OCI-LY1 (cell line): ENCODE results near the gene DLG1.

Experiments
- H2AFZ ChIP-seq: fragments of 200-600 bp; sonication (generic), shearing (Covaris generic); 2 replicates; pipeline ENCODE4 v1.6.0; 2014; ENCODE audit warnings: antibody characterized with exemption, mild to moderate bottlenecking, low read length
- H3F3A ChIP-seq: fragments of 200-600 bp; sonication (generic), shearing (Covaris generic); 2 replicates; pipeline ENCODE4 v1.6.0; 2014; ENCODE audit warnings: mild to moderate bottlenecking, antibody characterized with exemption, low read length, moderate library complexity; ENCODE audit not compliant: insufficient read depth
- H3K27ac ChIP-seq: fragments of 200-600 bp; sonication (generic); 2 replicates; pipeline ENCODE4 v1.5.1; 2014; ENCODE audit warnings: low read length, mixed run types, mild to moderate bottlenecking, low read depth; ENCODE audit not compliant: poor library complexity, severe bottlenecking
- H3K27me3 ChIP-seq: fragments of 200-600 bp; sonication (generic); 2 replicates; pipeline ENCODE4 v1.6.0; 2014; ENCODE audit warnings: antibody characterized with exemption, mild to moderate bottlenecking, low read length, moderate library complexity; ENCODE audit not compliant: insufficient read depth
- H3K36me3 ChIP-seq: fragments of 200-600 bp; sonication (generic); 2 replicates; pipeline ENCODE4 v1.6.1; 2014; ENCODE audit warnings: mild to moderate bottlenecking, antibody characterized with exemption, low read length, moderate library complexity, mixed read lengths; ENCODE audit not compliant: insufficient read depth
- H3K4me1 ChIP-seq: fragments of 200-600 bp; sonication (generic); 2 replicates; pipeline ENCODE4 v1.5.1; 2014; ENCODE audit warnings: mild to moderate bottlenecking, low read length, moderate library complexity; ENCODE audit not compliant: insufficient read depth, severe bottlenecking
- H3K4me2 ChIP-seq: fragments of 200-600 bp; sonication (generic), shearing (Covaris generic); 2 replicates; pipeline ENCODE4 v1.6.1; 2014; ENCODE audit warnings: low read length
- H3K4me3 ChIP-seq: fragments of 200-600 bp; sonication (generic); 2 replicates; pipeline ENCODE4 v1.5.1; 2014; ENCODE audit warnings: low read length, low read depth, mild to moderate bottlenecking, mixed read lengths; ENCODE audit not compliant: poor library complexity, severe bottlenecking
- H3K79me2 ChIP-seq: fragments of 200-600 bp; shearing (Covaris generic); 2 replicates; pipeline ENCODE4 v1.6.1; 2016; ENCODE audit warnings: mixed run types, low read length, mixed read lengths; ENCODE audit not compliant: insufficient read depth
- H3K9ac ChIP-seq: fragments of 200-600 bp; sonication (generic), shearing (Covaris generic); 2 replicates; pipeline ENCODE4 v1.6.1; 2014; ENCODE audit warnings: mild to moderate bottlenecking, low read length, mixed read lengths
- H3K9me2 ChIP-seq: fragments of 200-600 bp; sonication (generic), shearing (Covaris generic); 2 replicates; pipeline ENCODE4 v1.6.1; 2014; ENCODE audit warnings: low read depth, mild to moderate bottlenecking, low read length, mixed read lengths
- H3K9me3 ChIP-seq: fragments of 200-600 bp; shearing (Covaris generic); 2 replicates; pipeline ENCODE4 v1.6.1; 2014; ENCODE audit warnings: low read length, mixed read lengths
- H4K20me1 ChIP-seq: fragments of 200-600 bp; sonication (generic), shearing (Covaris generic); 2 replicates; pipeline ENCODE4 v1.6.0; 2016; ENCODE audit warnings: mild to moderate bottlenecking, low read length; ENCODE audit not compliant: insufficient read depth
- EZH2 ChIP-seq: fragments of 200-600 bp; sonication (generic), shearing (Covaris generic); IDR thresholded peaks from 2 replicates; pipeline ENCODE4 v1.8.0; 2017; ENCODE audit warnings: borderline replicate concordance, mixed run types, mild to moderate bottlenecking, antibody characterized with exemption, low read length, moderate library complexity, mixed read lengths
- TF ChIP-seq, protein P1 (sequence below): fragments of 200-600 bp; sonication (generic), shearing (Covaris generic); IDR thresholded peaks from 2 replicates; pipeline ENCODE4 v1.5.1; 2017; ENCODE audit warnings: mild to moderate bottlenecking, antibody characterized with exemption, low read length, moderate library complexity, mixed read lengths

The DLG1 gene

DNA sequence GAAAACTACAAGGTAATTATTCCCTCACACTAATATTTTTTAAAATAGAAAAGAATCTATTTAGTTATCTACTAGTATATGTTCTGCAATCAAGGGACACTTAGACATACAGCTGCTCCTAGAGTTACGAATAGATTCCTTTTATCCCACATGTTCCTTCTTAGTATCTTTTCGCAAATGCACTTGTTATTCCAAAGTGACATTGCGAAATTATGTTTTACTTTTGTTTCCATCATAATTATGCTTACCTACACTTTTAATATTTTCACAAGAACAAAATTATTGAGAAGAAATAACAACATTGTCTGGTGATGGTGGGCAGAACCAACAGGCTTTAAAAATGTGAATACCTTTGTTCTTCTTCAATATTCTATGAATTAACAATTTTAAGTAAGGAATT is 161.7 kb downstream of the DLG1 start:
- H4K20me1 ChIP-seq: no peaks in the 10 kb centered on the region
- H3K79me2 ChIP-seq: no peaks in the 10 kb centered on the region
- no peaks in the 10 kb centered on the region; the same call in 1 of the 2 replicates for H3K9me2 ChIP-seq
- no peak overlapping the region for H3K27ac ChIP-seq
- H2AFZ ChIP-seq: no peak overlapping the region
- H3K9me3 ChIP-seq: peaks cover 22% of the 10 kb centered on the region
- H3K4me3 ChIP-seq: no peak overlapping the region
- TF ChIP-seq EZH2: no peak
- TF ChIP-seq, protein P1, sequence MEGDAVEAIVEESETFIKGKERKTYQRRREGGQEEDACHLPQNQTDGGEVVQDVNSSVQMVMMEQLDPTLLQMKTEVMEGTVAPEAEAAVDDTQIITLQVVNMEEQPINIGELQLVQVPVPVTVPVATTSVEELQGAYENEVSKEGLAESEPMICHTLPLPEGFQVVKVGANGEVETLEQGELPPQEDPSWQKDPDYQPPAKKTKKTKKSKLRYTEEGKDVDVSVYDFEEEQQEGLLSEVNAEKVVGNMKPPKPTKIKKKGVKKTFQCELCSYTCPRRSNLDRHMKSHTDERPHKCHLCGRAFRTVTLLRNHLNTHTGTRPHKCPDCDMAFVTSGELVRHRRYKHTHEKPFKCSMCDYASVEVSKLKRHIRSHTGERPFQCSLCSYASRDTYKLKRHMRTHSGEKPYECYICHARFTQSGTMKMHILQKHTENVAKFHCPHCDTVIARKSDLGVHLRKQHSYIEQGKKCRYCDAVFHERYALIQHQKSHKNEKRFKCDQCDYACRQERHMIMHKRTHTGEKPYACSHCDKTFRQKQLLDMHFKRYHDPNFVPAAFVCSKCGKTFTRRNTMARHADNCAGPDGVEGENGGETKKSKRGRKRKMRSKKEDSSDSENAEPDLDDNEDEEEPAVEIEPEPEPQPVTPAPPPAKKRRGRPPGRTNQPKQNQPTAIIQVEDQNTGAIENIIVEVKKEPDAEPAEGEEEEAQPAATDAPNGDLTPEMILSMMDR: no peak
- H3K27me3 ChIP-seq: no peaks in the 10 kb centered on the region
- no peaks in the 10 kb centered on the region for H3F3A ChIP-seq
- peaks cover 82% of the 10 kb centered on the region for H3K36me3 ChIP-seq
- no peak overlapping the region for H3K9ac ChIP-seq
- H3K4me1 ChIP-seq: peaks cover 11% of the 10 kb centered on the region
- H3K4me2 ChIP-seq: no peak overlapping the region

DNA sequence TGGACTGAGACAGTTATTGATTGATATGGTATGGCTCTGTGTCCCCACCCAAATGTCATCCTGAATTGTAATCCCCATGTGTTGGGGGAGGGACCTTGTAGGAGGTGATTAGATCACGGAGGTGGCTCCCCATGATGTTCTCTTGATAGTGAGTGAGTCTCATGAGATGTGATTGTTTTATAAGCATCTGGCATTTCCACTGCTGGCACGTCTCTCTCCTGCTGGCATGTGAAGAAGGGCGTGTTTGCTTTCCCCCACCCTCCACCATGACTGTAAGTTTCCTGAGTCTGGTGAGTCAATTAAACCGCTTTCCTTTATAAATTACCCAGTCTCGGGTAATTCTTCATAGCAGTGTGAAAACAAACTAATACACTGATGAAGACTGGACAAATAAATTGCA is 163.2 kb downstream of the DLG1 start:
- Histone ChIP-seq H3K36me3 (peaks cover 80% of the 10 kb centered on the region), H3K9ac (no peak overlapping the region), H4K20me1 (no peaks in the 10 kb centered on the region), H3K9me3 (peaks cover 22% of the 10 kb centered on the region), H3K27ac (no peak overlapping the region), H3K4me2 (no peak overlapping the region), H3K9me2 (no peaks in the 10 kb centered on the region; the same call in 1 of the 2 replicates), H3K4me1 (peaks cover 8% of the 10 kb centered on the region), H2AFZ (no peak overlapping the region), H3K4me3 (no peak overlapping the region), H3F3A (no peaks in the 10 kb centered on the region), H3K79me2 (no peaks in the 10 kb centered on the region), H3K27me3 (no peaks in the 10 kb centered on the region)
- TF ChIP-seq, protein P1: no peak
- no peak for TF ChIP-seq EZH2

DNA sequence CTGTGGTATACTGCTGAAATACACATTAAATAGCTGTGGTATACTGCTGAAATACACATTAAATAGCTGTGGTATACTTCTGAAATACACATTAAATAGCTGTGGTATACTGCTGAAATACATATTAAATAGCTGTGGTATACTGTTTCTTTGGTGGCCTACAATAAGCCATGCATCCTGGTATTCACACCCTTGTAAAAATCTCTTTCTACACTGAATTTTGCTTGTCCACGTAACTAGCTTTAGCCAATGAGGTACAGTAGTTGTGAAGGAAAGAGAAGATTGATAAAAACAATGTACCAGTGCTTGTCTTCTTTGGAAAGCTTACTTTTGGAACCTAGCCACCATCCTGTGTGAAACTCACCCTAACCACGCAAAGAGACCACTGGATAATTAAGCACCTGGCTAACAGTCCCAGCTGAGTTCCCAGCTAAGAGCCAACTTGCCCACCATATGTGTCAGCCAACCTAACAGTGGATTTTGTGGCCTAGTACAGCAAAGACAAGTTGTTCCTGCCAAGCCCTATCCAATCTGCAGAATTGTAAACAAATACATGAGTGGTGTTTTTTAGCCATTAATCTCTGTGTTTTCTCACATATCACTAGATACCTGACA is 165.4 kb downstream of the DLG1 start:
- Histone ChIP-seq H3K4me3 (no peak overlapping the region), H3K27me3 (no peaks in the 10 kb centered on the region), H2AFZ (no peak overlapping the region), H4K20me1 (no peaks in the 10 kb centered on the region), H3K79me2 (no peaks in the 10 kb centered on the region), H3K9me3 (peaks cover 22% of the 10 kb centered on the region), H3K4me2 (no peak overlapping the region), H3K27ac (no peak overlapping the region), H3K9me2 (no peaks in the 10 kb centered on the region; the same call in 1 of the 2 replicates), H3F3A (no peaks in the 10 kb centered on the region), H3K9ac (no peak overlapping the region), H3K36me3 (peaks cover 83% of the 10 kb centered on the region), H3K4me1 (no peaks in the 10 kb centered on the region)
- TF ChIP-seq, protein P1: no peak
- TF ChIP-seq EZH2: no peak
